Measurements from ENCODE around the gene GLI1. TPM values are rescaled to one million over a fixed set of nuclear protein-coding genes. Genes with fewer than 3 reads are reported as not detected.

GLI1 gene
- polyA plus RNA-seq, 2 of the 4 experiments (the other 2 are of a cell fraction) = 13.1 to 27.3 TPM

- Histone ChIP-seq H3K4me3 (no peak overlapping the region), H3K4me1 (no peaks in the 10 kb centered on the region), H3K27ac (no peak overlapping the region), H3K4me2 (no peak overlapping the region), H3K9me3 (no peaks in the 10 kb centered on the region)
- FAIRE-seq = no peak
- TF ChIP-seq BHLHE40 (IDR thresholded peaks at IDR 0.05; ENCODE audit: low read depth, low read length) (no peak), CEBPB (IDR thresholded peaks at IDR 0.05) (no peak), RFX5 (IDR thresholded peaks at IDR 0.05) (no peak), HOXB5 (CRISPR knock-in tag; IDR thresholded peaks at IDR 0.05) (no peak), HOXB13 (CRISPR knock-in tag; IDR thresholded peaks at IDR 0.05; ENCODE audit: low read depth) (no peak), EHMT2 (IDR thresholded peaks at IDR 0.05; ENCODE audit: low read depth) (no peak), RCOR1 (IDR thresholded peaks at IDR 0.05; ENCODE audit: low read depth, low read length) (no peak), POLR2AphosphoS2 (conservative IDR thresholded peaks at IDR 0.05; ENCODE audit: low read length) (no peak), PBX3 (IDR thresholded peaks at IDR 0.05) (no peak), E2F6 (IDR thresholded peaks at IDR 0.05; ENCODE audit: borderline replicate concordance, low read depth) (no peak), FOSB (CRISPR knock-in tag; IDR thresholded peaks at IDR 0.05) (no peak)
- TF ChIP-seq, protein P1, sequence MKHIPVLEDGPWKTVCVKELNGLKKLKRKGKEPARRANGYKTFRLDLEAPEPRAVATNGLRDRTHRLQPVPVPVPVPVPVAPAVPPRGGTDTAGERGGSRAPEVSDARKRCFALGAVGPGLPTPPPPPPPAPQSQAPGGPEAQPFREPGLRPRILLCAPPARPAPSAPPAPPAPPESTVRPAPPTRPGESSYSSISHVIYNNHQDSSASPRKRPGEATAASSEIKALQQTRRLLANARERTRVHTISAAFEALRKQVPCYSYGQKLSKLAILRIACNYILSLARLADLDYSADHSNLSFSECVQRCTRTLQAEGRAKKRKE (CRISPR knock-in tag; IDR thresholded peaks at IDR 0.05; ENCODE audit: low read depth) = no peak
- TF ChIP-seq, protein P2, sequence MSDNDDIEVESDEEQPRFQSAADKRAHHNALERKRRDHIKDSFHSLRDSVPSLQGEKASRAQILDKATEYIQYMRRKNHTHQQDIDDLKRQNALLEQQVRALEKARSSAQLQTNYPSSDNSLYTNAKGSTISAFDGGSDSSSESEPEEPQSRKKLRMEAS (IDR thresholded peaks at IDR 0.05) = no peak
- TF ChIP-seq, protein P3, sequence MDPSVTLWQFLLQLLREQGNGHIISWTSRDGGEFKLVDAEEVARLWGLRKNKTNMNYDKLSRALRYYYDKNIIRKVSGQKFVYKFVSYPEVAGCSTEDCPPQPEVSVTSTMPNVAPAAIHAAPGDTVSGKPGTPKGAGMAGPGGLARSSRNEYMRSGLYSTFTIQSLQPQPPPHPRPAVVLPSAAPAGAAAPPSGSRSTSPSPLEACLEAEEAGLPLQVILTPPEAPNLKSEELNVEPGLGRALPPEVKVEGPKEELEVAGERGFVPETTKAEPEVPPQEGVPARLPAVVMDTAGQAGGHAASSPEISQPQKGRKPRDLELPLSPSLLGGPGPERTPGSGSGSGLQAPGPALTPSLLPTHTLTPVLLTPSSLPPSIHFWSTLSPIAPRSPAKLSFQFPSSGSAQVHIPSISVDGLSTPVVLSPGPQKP (IDR thresholded peaks at IDR 0.05; ENCODE audit: low read depth, low read length) = no peak
- TF ChIP-seq, protein P4, sequence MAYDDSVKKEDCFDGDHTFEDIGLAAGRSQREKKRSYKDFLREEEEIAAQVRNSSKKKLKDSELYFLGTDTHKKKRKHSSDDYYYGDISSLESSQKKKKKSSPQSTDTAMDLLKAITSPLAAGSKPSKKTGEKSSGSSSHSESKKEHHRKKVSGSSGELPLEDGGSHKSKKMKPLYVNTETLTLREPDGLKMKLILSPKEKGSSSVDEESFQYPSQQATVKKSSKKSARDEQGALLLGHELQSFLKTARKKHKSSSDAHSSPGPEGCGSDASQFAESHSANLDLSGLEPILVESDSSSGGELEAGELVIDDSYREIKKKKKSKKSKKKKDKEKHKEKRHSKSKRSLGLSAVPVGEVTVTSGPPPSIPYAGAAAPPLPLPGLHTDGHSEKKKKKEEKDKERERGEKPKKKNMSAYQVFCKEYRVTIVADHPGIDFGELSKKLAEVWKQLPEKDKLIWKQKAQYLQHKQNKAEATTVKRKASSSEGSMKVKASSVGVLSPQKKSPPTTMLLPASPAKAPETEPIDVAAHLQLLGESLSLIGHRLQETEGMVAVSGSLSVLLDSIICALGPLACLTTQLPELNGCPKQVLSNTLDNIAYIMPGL (CRISPR knock-in tag; IDR thresholded peaks at IDR 0.05; ENCODE audit: borderline replicate concordance) = no peak
- 93% methylated on average over 12 of the region's 12 CpGs for WGBS (ENCODE audit: missing lambda C conversion rate)
- ATAC-seq = peak; percentile 45 to 61; a peak in 3 of 6 replicates
- ChIA-PET POLR2A (no interaction called here), CTCF (interaction anchor here (0.8 to 1.2 kb wide), 6 partner anchors 17 to 72 kb away, joined by 3 read pairs; no protein-coding TSS in a partner anchor)
- DNase-seq (ENCODE audit: low read depth in 1 of 2, low spot score in 1 of 2) = no peak
Measured at GRCh38 chr12:57497223-57498131, 37.9 kb downstream of the GLI1 start.

DNA sequence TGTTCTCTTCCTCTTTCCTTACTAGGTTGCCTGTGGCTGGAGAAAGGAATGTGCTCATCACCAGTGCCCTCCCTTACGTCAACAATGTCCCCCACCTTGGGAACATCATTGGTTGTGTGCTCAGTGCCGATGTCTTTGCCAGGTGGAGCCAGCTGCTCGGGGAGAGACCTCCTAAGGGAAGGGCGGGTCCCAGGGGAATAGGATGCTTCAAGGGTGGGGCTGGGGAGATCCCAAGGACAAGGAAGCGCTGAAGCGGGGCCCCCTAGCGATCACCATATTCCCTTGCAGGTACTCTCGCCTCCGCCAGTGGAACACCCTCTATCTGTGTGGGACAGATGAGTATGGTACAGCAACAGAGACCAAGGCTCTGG is 38.5 kb downstream of the GLI1 start:
- Histone ChIP-seq H3K4me1 (no peaks in the 10 kb centered on the region), H3K4me3 (no peak overlapping the region), H3K27ac (no peak overlapping the region), H3K9me3 (no peaks in the 10 kb centered on the region), H3K4me2 (no peak overlapping the region)
- FAIRE-seq (no peak), ATAC-seq (peak; percentile 62 to 68; a peak in 5 of 6 replicates), DNase-seq (ENCODE audit: low read depth in 1 of 2, low spot score in 1 of 2) (no peak)
- TF ChIP-seq EHF (CRISPR knock-in tag; IDR thresholded peaks at IDR 0.05) = no peak
- no peak for TF ChIP-seq HOXA7 (CRISPR knock-in tag; IDR thresholded peaks at IDR 0.05)
- TF ChIP-seq NPAS2 (CRISPR knock-in tag; IDR thresholded peaks at IDR 0.05; ENCODE audit: borderline replicate concordance) = no peak
- TF ChIP-seq POLR2A (IDR thresholded peaks at IDR 0.05; ENCODE audit: low read length) = no peak
- TF ChIP-seq, protein P2 (IDR thresholded peaks at IDR 0.05) = no peak
- TF ChIP-seq CBX2 (IDR thresholded peaks at IDR 0.05; ENCODE audit: borderline replicate concordance, low read depth) = no peak
- TF ChIP-seq PHF8 (IDR thresholded peaks at IDR 0.05; ENCODE audit: borderline replicate concordance, low read depth) = no peak
- TF ChIP-seq, protein P5, sequence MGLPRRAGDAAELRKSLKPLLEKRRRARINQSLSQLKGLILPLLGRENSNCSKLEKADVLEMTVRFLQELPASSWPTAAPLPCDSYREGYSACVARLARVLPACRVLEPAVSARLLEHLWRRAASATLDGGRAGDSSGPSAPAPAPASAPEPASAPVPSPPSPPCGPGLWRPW (IDR thresholded peaks at IDR 0.05) = no peak
- TF ChIP-seq HDAC2 (IDR thresholded peaks at IDR 0.05) = no peak
- ChIA-PET POLR2A (no interaction called here), CTCF (interaction anchor here (1.2 kb wide), 2 partner anchors 16 to 19 kb away, joined by 3 read pairs; no protein-coding TSS in a partner anchor)
- 91% methylated on average over 9 of the region's 9 CpGs for WGBS (ENCODE audit: missing lambda C conversion rate)
